Measurements from ENCODE around the gene HMBS.
A peak's percentile ranks its signal among the peaks of the same experiment; 100 is the strongest.

HMBS gene

GRCh38 chr11:119108146-119108856 is 23.6 kb downstream of the HMBS start:
- Histone ChIP-seq H3K4me1 (ENCODE audit: insufficient read depth, low read length, severe bottlenecking) (peaks cover 20% of the 10 kb centered on the region), H4K20me1 (ENCODE audit: insufficient read depth, low read length) (no peaks in the 10 kb centered on the region), H3K4me3 (ENCODE audit: low read depth, low read length, poor library complexity, severe bottlenecking) (peak overlapping the region; percentile 98), H3K36me3 (ENCODE audit: insufficient read depth, low read length) (peaks cover 25% of the 10 kb centered on the region), H3K9ac (ENCODE audit: low read length) (peak overlapping the region; percentile 96), H3K79me2 (ENCODE audit: insufficient read depth, low read length) (no peaks in the 10 kb centered on the region), H3F3A (ENCODE audit: insufficient read depth, low read length) (no peaks in the 10 kb centered on the region; the same call in 1 of the 2 replicates), H3K4me2 (ENCODE audit: low read length) (peak overlapping the region; percentile 99), H3K9me3 (ENCODE audit: low read length) (no peaks in the 10 kb centered on the region), H3K9me2 (ENCODE audit: low read depth, low read length) (no peaks in the 10 kb centered on the region), H3K27ac (ENCODE audit: low read depth, low read length, poor library complexity, severe bottlenecking) (peak overlapping the region; percentile 63), H2AFZ (ENCODE audit: low read length) (no peak overlapping the region), H3K27me3 (ENCODE audit: insufficient read depth, low read length) (no peaks in the 10 kb centered on the region)
- TF ChIP-seq EZH2 (IDR thresholded peaks at IDR 0.05; ENCODE audit: borderline replicate concordance, low read length), result no peak
- TF ChIP-seq CTCF (IDR thresholded peaks at IDR 0.05; ENCODE audit: low read length), result no peak

- H3K9ac ChIP-seq (ENCODE audit: low read length), result no peak overlapping the region; the same call in 1 of the 2 replicates
These were observed 24.2 kb downstream of the HMBS start for GRCh38 chr11:119108857-119109221.

GRCh38 chr11:119109843-119110242 is 25.2 kb downstream of the HMBS start:
- no peak for TF ChIP-seq CTCF (IDR thresholded peaks at IDR 0.05; ENCODE audit: low read length)
- no peak for TF ChIP-seq EZH2 (IDR thresholded peaks at IDR 0.05; ENCODE audit: borderline replicate concordance, low read length)
- Histone ChIP-seq H3K36me3 (ENCODE audit: insufficient read depth, low read length) (peaks cover 34% of the 10 kb centered on the region), H3K4me2 (ENCODE audit: low read length) (no peak overlapping the region), H3K9me3 (ENCODE audit: low read length) (no peaks in the 10 kb centered on the region), H3K9ac (ENCODE audit: low read length) (no peak overlapping the region), H3K27me3 (ENCODE audit: insufficient read depth, low read length) (no peaks in the 10 kb centered on the region), H3K9me2 (ENCODE audit: low read depth, low read length) (no peaks in the 10 kb centered on the region), H3K4me1 (ENCODE audit: insufficient read depth, low read length, severe bottlenecking) (peaks cover 20% of the 10 kb centered on the region), H2AFZ (ENCODE audit: low read length) (no peak overlapping the region), H4K20me1 (ENCODE audit: insufficient read depth, low read length) (no peaks in the 10 kb centered on the region), H3K79me2 (ENCODE audit: insufficient read depth, low read length) (no peaks in the 10 kb centered on the region), H3K4me3 (ENCODE audit: low read depth, low read length, poor library complexity, severe bottlenecking) (no peak overlapping the region), H3K27ac (ENCODE audit: low read depth, low read length, poor library complexity, severe bottlenecking) (no peak overlapping the region), H3F3A (ENCODE audit: insufficient read depth, low read length) (no peaks in the 10 kb centered on the region)

More at GRCh38 chr11:119108857-119109221, 24.2 kb downstream of the HMBS start:
- H3K4me3 ChIP-seq (ENCODE audit: low read depth, low read length, poor library complexity, severe bottlenecking), result peak overlapping the region; percentile 98
- H3K4me1 ChIP-seq (ENCODE audit: insufficient read depth, low read length, severe bottlenecking), result peaks cover 20% of the 10 kb centered on the region
- H3K9me3 ChIP-seq (ENCODE audit: low read length), result no peaks in the 10 kb centered on the region
- H2AFZ ChIP-seq (ENCODE audit: low read length), result no peak overlapping the region
- H3K79me2 ChIP-seq (ENCODE audit: insufficient read depth, low read length), result no peaks in the 10 kb centered on the region
- H3K36me3 ChIP-seq (ENCODE audit: insufficient read depth, low read length), result peaks cover 29% of the 10 kb centered on the region
- H3K4me2 ChIP-seq (ENCODE audit: low read length), result peak overlapping the region; percentile 99
- no peaks in the 10 kb centered on the region for H3K9me2 ChIP-seq (ENCODE audit: low read depth, low read length)
- H3K27ac ChIP-seq (ENCODE audit: low read depth, low read length, poor library complexity, severe bottlenecking), result peak overlapping the region; percentile 63
- no peaks in the 10 kb centered on the region for H3K27me3 ChIP-seq (ENCODE audit: insufficient read depth, low read length)
- H4K20me1 ChIP-seq (ENCODE audit: insufficient read depth, low read length), result no peaks in the 10 kb centered on the region
- TF ChIP-seq EZH2 (IDR thresholded peaks at IDR 0.05; ENCODE audit: borderline replicate concordance, low read length) (no peak), CTCF (IDR thresholded peaks at IDR 0.05; ENCODE audit: low read length) (no peak)
- H3F3A ChIP-seq (ENCODE audit: insufficient read depth, low read length), result no peaks in the 10 kb centered on the region; the same call in 1 of the 2 replicates
